H9 (cell line): ENCODE measurements around the gene RABGAP1. TPM values are rescaled to one million over a fixed set of nuclear protein-coding genes. Genes with fewer than 3 reads are reported as not detected.

ENCODE experiments used
- DNase-seq: peaks from one replicate; pipeline ENCODE4 v3.0.0-alpha.2; 2017
- H2AFZ ChIP-seq: one replicate; pipeline ENCODE4 v1.6.1; 2013; ENCODE audit warnings: mild to moderate bottlenecking, low read length, control low read depth, moderate library complexity
- H2AK5ac ChIP-seq: 2 replicates; pipeline ENCODE4 v1.6.1; 2013; ENCODE audit warnings: low read length, control low read depth, mixed read lengths; ENCODE audit not compliant: insufficient read length
- H2BK120ac ChIP-seq: one replicate; pipeline ENCODE4 v1.6.1; 2013; ENCODE audit warnings: low read depth, mild to moderate bottlenecking, low read length, control low read depth, inconsistent platforms; ENCODE audit not compliant: poor library complexity, severe bottlenecking
- H2BK12ac ChIP-seq: 2 replicates; pipeline ENCODE4 v1.6.1; 2013; ENCODE audit warnings: low read length, control low read depth, mixed read lengths, low read depth; ENCODE audit not compliant: insufficient read length
- H2BK15ac ChIP-seq: 2 replicates; pipeline ENCODE4 v1.6.1; 2013; ENCODE audit warnings: low read depth, low read length, control low read depth
- H2BK20ac ChIP-seq: one replicate; pipeline ENCODE4 v1.6.1; 2013; ENCODE audit warnings: low read depth, mild to moderate bottlenecking, low read length, control low read depth, inconsistent platforms; ENCODE audit not compliant: poor library complexity, severe bottlenecking
- H2BK5ac ChIP-seq: 2 replicates; pipeline ENCODE4 v1.6.1; 2013; ENCODE audit warnings: low read length, control low read depth, mixed read lengths; ENCODE audit not compliant: insufficient read length
- H3K14ac ChIP-seq: 2 replicates; pipeline ENCODE4 v1.6.1; 2013; ENCODE audit warnings: low read length, control low read depth; ENCODE audit not compliant: insufficient read depth
- H3K18ac ChIP-seq: 2 replicates; pipeline ENCODE4 v1.6.1; 2013; ENCODE audit warnings: low read depth, mild to moderate bottlenecking, mixed read lengths, low read length, control low read depth; ENCODE audit not compliant: insufficient read length
- H3K23ac ChIP-seq: 2 replicates; pipeline ENCODE4 v1.6.1; 2013; ENCODE audit warnings: low read length, control low read depth, mixed read lengths, low read depth; ENCODE audit not compliant: insufficient read length
- H3K23me2 ChIP-seq: 2 replicates; pipeline ENCODE4 v1.6.1; 2013; ENCODE audit warnings: low read depth, mild to moderate bottlenecking, mixed read lengths, low read length, control low read depth; ENCODE audit not compliant: insufficient read length, poor library complexity, severe bottlenecking
- H3K27ac ChIP-seq: 2 replicates; pipeline ENCODE4 v1.5.1; 2013; ENCODE audit warnings: low read length, control low read depth, mixed read lengths, low read depth; ENCODE audit not compliant: insufficient read length
- H3K27me3 ChIP-seq: 2 replicates; pipeline ENCODE4 v1.6.1; 2013; ENCODE audit warnings: low read length, control low read depth, inconsistent platforms; ENCODE audit not compliant: insufficient read depth
- H3K4ac ChIP-seq: 2 replicates; pipeline ENCODE4 v1.6.1; 2013; ENCODE audit warnings: low read depth, mild to moderate bottlenecking, control low read depth, inconsistent platforms, low read length, moderate library complexity
- H3K4me1 ChIP-seq: 2 replicates; pipeline ENCODE4 v1.6.1; 2013; ENCODE audit warnings: low read length, control low read depth, inconsistent platforms; ENCODE audit not compliant: insufficient read depth
- H3K4me2 ChIP-seq: 2 replicates; pipeline ENCODE4 v1.6.1; 2013; ENCODE audit warnings: low read length, control low read depth, mixed read lengths; ENCODE audit not compliant: insufficient read length, insufficient read depth
- H3K56ac ChIP-seq: 2 replicates; pipeline ENCODE4 v1.6.1; 2013; ENCODE audit warnings: low read depth, mild to moderate bottlenecking, mixed read lengths, low read length, control low read depth; ENCODE audit not compliant: insufficient read length
- H3K79me1 ChIP-seq: 2 replicates; pipeline ENCODE4 v1.6.1; 2013; ENCODE audit warnings: low read depth, mild to moderate bottlenecking, moderate library complexity, low read length, control low read depth, inconsistent platforms; ENCODE audit not compliant: insufficient read depth, poor library complexity, severe bottlenecking
- H3K79me2 ChIP-seq: 2 replicates; pipeline ENCODE4 v1.6.1; 2013; ENCODE audit warnings: low read length, control low read depth, inconsistent platforms; ENCODE audit not compliant: insufficient read depth
- H3K9ac ChIP-seq: 2 replicates; pipeline ENCODE4 v1.6.1; 2013; ENCODE audit warnings: low read length, control low read depth, mixed read lengths; ENCODE audit not compliant: insufficient read length; ENCODE audit errors: extremely low read depth
- H3K9me3 ChIP-seq: one replicate; pipeline ENCODE4 v1.6.1; 2013; ENCODE audit warnings: low read depth, low read length, inconsistent platforms; ENCODE audit not compliant: control insufficient read depth
- H3T11ph ChIP-seq: one replicate; pipeline ENCODE4 v1.6.1; 2013; ENCODE audit warnings: mild to moderate bottlenecking, low read length, control low read depth, inconsistent platforms
- H4K20me1 ChIP-seq: one replicate; pipeline ENCODE4 v1.6.1; 2013; ENCODE audit not compliant: control insufficient read depth, insufficient read length, insufficient read depth
- H4K5ac ChIP-seq: 2 replicates; pipeline ENCODE4 v1.6.1; 2013; ENCODE audit warnings: low read depth, mild to moderate bottlenecking, mixed read lengths, low read length, control low read depth; ENCODE audit not compliant: insufficient read length
- H4K8ac ChIP-seq: replicated peaks from 2 replicates; pipeline ENCODE4 v1.6.1; 2013; ENCODE audit warnings: low read length, control low read depth, mixed read lengths, low read depth; ENCODE audit not compliant: insufficient read length
- H4K91ac ChIP-seq: 2 replicates; pipeline ENCODE4 v1.6.1; 2013; ENCODE audit warnings: low read depth, mild to moderate bottlenecking, moderate library complexity, mixed read lengths, low read length, control low read depth; ENCODE audit not compliant: insufficient read length
- H3K27ac Mint-ChIP-seq, 3 experiments: 2 replicates in 2 of 3; 3 replicates in 1 of 3; pipeline ENCODE4 v1.8.0; 2020 to 2021; ENCODE audit warnings: mixed read lengths in 3 of 3, mild to moderate bottlenecking in 1 of 3, moderate library complexity in 1 of 3
- H3K27me3 Mint-ChIP-seq: 2 replicates; pipeline ENCODE4 v1.8.0; 2021; ENCODE audit warnings: low read depth, mild to moderate bottlenecking, moderate library complexity, mixed read lengths
- H3K36me3 Mint-ChIP-seq, 3 experiments: 2 replicates in 2 of 3; 3 replicates in 1 of 3; pipeline ENCODE4 v1.8.0; 2020 to 2021; ENCODE audit warnings: low read depth in 3 of 3, mixed read lengths in 3 of 3; ENCODE audit not compliant: insufficient read depth in 1 of 3
- H3K4me1 Mint-ChIP-seq, 2 experiments: 2 replicates each; pipeline ENCODE4 v1.8.0; 2020; ENCODE audit warnings: mixed read lengths in 2 of 2
- H3K4me3 Mint-ChIP-seq, 2 experiments: 2 replicates in 1 of 2; 3 replicates in 1 of 2; pipeline ENCODE4 v1.8.0; 2020 to 2021; ENCODE audit warnings: mild to moderate bottlenecking in 2 of 2, mixed read lengths in 2 of 2, moderate library complexity in 1 of 2
- H3K9me3 Mint-ChIP-seq, 2 experiments: 2 replicates in 1 of 2; 3 replicates in 1 of 2; pipeline ENCODE4 v1.8.0; 2020; ENCODE audit warnings: mild to moderate bottlenecking in 2 of 2, mixed read lengths in 2 of 2, moderate library complexity in 1 of 2
- WGBS: extraction: QIAGEN DNeasy Blood & Tissue Kit; methylation state at CpG from one replicate; pipeline ENCODE4 v1.1.7; 2013; ENCODE audit warnings: missing lambda C conversion rate, low lambda C conversion rate, mixed read lengths; ENCODE audit not compliant: insufficient read length; ENCODE audit errors: extremely low coverage; 5-methylcytosine and 5-hydroxymethylcytosine counted together
- total RNA-seq: library from RNA; stranded (reverse); gene quantifications from 2 replicates; pipeline ENCODE4 v1.2.1, GENCODE V29; 2021
- TF ChIP-seq, protein P1 (sequence below): fragments of 200-600 bp; sonication (generic); conservative IDR thresholded peaks from 3 replicates; pipeline ENCODE4 v1.8.0; 2021; ENCODE audit warnings: antibody characterized with exemption, mild to moderate bottlenecking

RABGAP1 gene
- total RNA-seq, 1 experiment from 2014 or later: 31.6 TPM

DNA sequence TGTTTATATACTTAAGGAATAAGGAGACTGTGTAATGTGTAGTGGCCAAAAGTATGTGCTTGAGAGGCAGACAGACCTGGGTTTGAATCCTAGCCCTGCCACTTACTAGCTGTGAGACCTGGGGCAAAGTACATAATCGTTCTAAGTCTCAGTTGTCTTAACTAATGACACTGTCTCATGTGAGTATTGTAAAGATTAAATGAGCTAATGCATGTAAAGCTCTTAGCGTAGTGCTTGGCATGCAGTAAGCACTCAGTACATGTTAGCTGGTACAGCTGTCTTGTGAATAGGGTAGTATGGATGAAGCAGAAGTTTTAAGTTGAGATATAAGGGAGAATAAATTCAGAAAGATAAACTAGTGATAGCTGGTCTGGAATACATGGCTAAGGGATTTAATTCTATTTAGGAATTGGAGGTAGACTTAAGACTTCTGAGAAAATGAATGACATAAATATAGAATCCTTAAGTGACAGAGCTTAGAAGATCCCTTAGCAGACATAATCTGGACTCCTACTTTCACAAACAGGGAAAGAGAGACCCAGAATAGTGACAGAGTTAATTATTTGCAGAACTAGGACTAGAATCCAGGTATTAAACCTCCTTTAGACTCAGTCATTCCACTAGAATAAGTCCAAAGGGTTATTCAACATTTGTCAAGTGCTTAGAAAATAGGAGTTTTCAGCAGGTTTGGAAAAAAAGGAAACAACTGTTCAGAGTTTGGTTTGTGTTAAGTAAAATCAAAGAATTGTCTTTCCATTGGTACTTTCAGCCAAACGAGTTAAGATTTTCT lies 105.8 kb downstream of the RABGAP1 start:
- H3K27ac Mint-ChIP-seq: no peak overlapping the region
- no peak overlapping the region for H3K27ac ChIP-seq
- TF ChIP-seq, protein P1, sequence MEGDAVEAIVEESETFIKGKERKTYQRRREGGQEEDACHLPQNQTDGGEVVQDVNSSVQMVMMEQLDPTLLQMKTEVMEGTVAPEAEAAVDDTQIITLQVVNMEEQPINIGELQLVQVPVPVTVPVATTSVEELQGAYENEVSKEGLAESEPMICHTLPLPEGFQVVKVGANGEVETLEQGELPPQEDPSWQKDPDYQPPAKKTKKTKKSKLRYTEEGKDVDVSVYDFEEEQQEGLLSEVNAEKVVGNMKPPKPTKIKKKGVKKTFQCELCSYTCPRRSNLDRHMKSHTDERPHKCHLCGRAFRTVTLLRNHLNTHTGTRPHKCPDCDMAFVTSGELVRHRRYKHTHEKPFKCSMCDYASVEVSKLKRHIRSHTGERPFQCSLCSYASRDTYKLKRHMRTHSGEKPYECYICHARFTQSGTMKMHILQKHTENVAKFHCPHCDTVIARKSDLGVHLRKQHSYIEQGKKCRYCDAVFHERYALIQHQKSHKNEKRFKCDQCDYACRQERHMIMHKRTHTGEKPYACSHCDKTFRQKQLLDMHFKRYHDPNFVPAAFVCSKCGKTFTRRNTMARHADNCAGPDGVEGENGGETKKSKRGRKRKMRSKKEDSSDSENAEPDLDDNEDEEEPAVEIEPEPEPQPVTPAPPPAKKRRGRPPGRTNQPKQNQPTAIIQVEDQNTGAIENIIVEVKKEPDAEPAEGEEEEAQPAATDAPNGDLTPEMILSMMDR: no peak

More for the DNA sequence above, 105.8 kb downstream of the RABGAP1 start:
- Mint-ChIP-seq H3K36me3 (peaks cover 11 to 19% (median 19%) of the 10 kb centered on the region in 3 experiments), H3K27me3 (no peaks in the 10 kb centered on the region), H3K9me3 (no peaks in the 10 kb centered on the region; a peak in 1 of 5 replicates), H3K4me1 (no peaks in the 10 kb centered on the region), H3K4me3 (no peak overlapping the region)
- no peak overlapping the region for H3K9ac ChIP-seq
- no peak overlapping the region for H2BK5ac ChIP-seq
- no peak overlapping the region for H2BK15ac ChIP-seq
- H3K18ac ChIP-seq: no peak overlapping the region
- no peaks in the 10 kb centered on the region for H3K79me2 ChIP-seq
- no peak overlapping the region for H3K4ac ChIP-seq
- H4K5ac ChIP-seq: no peak overlapping the region
- H4K8ac ChIP-seq: no peak overlapping the region
- no peak overlapping the region for H3K23ac ChIP-seq
- no peak overlapping the region for H3K4me2 ChIP-seq
- no peak overlapping the region for H2AFZ ChIP-seq
- no peak overlapping the region for H3T11ph ChIP-seq
- no peaks in the 10 kb centered on the region for H3K27me3 ChIP-seq
- no CpG with 5 or more reads among the region's 3 CpGs for WGBS
- no peaks in the 10 kb centered on the region for H3K4me1 ChIP-seq
- H4K91ac ChIP-seq: no peak overlapping the region
- no peaks in the 10 kb centered on the region for H3K23me2 ChIP-seq
- H4K20me1 ChIP-seq: no peaks in the 10 kb centered on the region
- H3K79me1 ChIP-seq: no peaks in the 10 kb centered on the region
- H3K9me3 ChIP-seq: no peaks in the 10 kb centered on the region
- H3K14ac ChIP-seq: no peak overlapping the region
- no peak overlapping the region for H2AK5ac ChIP-seq
- H2BK20ac ChIP-seq: no peak overlapping the region
- no peak for DNase-seq
- no peak overlapping the region for H2BK120ac ChIP-seq
- H2BK12ac ChIP-seq: no peak overlapping the region
- H3K56ac ChIP-seq: no peak overlapping the region
